ENCODE results near the gene C19orf12.

DNA sequence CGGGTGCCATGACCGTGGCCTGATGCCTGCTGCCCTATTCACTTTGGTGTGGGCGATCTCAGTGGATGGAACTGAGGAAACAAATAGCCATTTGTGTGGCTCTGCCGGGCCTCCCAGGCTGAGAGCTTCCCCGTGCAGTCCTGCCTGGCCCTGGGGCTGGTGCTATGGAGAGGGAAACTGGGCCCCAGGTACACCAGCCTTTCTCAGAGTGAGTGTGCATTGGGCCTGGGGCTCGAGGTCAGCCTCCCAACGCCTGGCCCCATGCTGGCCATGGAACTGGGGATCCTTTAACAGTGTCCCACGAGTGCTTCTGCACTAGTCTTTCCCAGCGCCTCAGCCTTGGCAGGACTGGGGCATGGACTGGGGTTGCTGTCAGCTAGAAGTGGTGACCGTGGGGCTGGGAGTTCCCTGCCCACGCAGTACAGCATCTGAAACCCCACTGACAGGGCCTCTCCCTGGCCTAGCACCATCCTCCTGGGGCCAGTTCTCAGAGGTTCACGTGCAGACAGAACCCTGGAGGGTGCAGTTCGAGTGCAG lies 39.3 kb downstream of the C19orf12 start:
- TF ChIP-seq, protein P1, sequence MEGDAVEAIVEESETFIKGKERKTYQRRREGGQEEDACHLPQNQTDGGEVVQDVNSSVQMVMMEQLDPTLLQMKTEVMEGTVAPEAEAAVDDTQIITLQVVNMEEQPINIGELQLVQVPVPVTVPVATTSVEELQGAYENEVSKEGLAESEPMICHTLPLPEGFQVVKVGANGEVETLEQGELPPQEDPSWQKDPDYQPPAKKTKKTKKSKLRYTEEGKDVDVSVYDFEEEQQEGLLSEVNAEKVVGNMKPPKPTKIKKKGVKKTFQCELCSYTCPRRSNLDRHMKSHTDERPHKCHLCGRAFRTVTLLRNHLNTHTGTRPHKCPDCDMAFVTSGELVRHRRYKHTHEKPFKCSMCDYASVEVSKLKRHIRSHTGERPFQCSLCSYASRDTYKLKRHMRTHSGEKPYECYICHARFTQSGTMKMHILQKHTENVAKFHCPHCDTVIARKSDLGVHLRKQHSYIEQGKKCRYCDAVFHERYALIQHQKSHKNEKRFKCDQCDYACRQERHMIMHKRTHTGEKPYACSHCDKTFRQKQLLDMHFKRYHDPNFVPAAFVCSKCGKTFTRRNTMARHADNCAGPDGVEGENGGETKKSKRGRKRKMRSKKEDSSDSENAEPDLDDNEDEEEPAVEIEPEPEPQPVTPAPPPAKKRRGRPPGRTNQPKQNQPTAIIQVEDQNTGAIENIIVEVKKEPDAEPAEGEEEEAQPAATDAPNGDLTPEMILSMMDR (IDR thresholded peaks at IDR 0.05), result no peak
- no peak for TF ChIP-seq ZFX (IDR thresholded peaks at IDR 0.05; ENCODE audit: borderline replicate concordance)

Data from 22Rv1 (cell line).